ENCODE results near the gene ADD2.

- TF ChIP-seq CTCF (conservative IDR thresholded peaks at IDR 0.05) (no peak), EZH2 (IDR thresholded peaks at IDR 0.05; ENCODE audit: low read depth) (no peak)
These were observed 52.7 kb downstream of the ADD2 start for GRCh38 chr2:70715071-70715985.

Measured in PC-9 (cell line).